Islet precursor cell (in vitro differentiated cells): ENCODE results near the gene SHB.

Experiments used
- DNase-seq: peaks from one replicate; pipeline ENCODE4 v3.0.0-alpha.2; 2018

SHB gene

GRCh38 chr9:37925786-37926736 lies 143.0 kb downstream of the SHB start:
- no peak for DNase-seq

- DNase-seq, result peak; percentile 49
These were observed 144.0 kb downstream of the SHB start for GRCh38 chr9:37925006-37925405.

- DNase-seq, result no peak
These were observed 144.5 kb downstream of the SHB start for GRCh38 chr9:37924538-37924937.

GRCh38 chr9:37923796-37924427 lies 145.1 kb downstream of the SHB start:
- peak; percentile 47 for DNase-seq

- DNase-seq, result no peak
These were observed 145.8 kb downstream of the SHB start for GRCh38 chr9:37923118-37923795.

GRCh38 chr9:37922363-37923117 lies 146.5 kb downstream of the SHB start:
- DNase-seq, result peak; percentile 53

GRCh38 chr9:37921546-37922300 lies 147.3 kb downstream of the SHB start:
- peak; percentile 50 for DNase-seq

GRCh38 chr9:37921168-37921510 lies 147.9 kb downstream of the SHB start:
- DNase-seq, result peak; percentile 45

- DNase-seq, result peak; percentile 57
These were observed 148.4 kb downstream of the SHB start for GRCh38 chr9:37920471-37921167.

GRCh38 chr9:37919956-37920335 lies 149.1 kb downstream of the SHB start:
- no peak for DNase-seq

GRCh38 chr9:37919246-37919955 lies 149.6 kb downstream of the SHB start:
- DNase-seq, result peak; percentile 43

GRCh38 chr9:37918665-37919170 lies 150.3 kb downstream of the SHB start:
- peak; percentile 37 for DNase-seq

GRCh38 chr9:37917801-37918664 lies 151.0 kb downstream of the SHB start:
- DNase-seq, result peak; percentile 41

GRCh38 chr9:37917313-37917731 lies 151.7 kb downstream of the SHB start:
- peak; percentile 32 for DNase-seq

GRCh38 chr9:37916471-37917312 lies 152.3 kb downstream of the SHB start:
- no peak for DNase-seq

GRCh38 chr9:37915911-37916470 lies 153.0 kb downstream of the SHB start:
- peak; percentile 47 for DNase-seq

GRCh38 chr9:37914701-37915358 lies 154.2 kb downstream of the SHB start:
- DNase-seq, result peak; percentile 50

- peak; percentile 51 for DNase-seq
These were observed 154.9 kb downstream of the SHB start for GRCh38 chr9:37914154-37914551.
